NCI-H146 (cell line): ENCODE data around the gene PURB.
"Not testable (repeated sequence)": the region's sequence is repeated elsewhere in the genome, so short reads cannot be mapped to it uniquely, and the experiment has no call there.

Source experiments
- DNase-seq: peaks from one replicate; lab custom pipeline; 2025; lab: John Stamatoyannopoulos, UW

PURB gene

DNA sequence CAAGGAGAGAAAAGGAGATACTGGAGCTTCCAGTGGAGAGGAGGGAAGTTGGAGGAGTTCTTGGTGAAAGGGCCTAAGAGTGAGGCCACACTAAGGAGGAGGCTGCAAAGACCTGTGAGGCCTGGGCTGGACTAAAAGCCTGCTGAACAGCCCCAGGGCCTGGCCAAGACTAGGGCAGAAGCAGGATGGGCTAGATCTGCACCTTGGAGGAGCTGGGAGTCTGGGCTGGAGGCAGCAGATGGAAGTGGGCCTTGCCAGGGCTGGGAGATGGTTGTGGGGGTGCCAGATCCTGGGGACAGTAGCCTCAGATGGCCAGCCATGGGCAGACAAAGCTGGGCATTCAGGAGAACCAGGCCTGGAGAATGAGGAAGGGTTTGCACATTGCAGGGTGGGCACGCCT, 6.5 kb upstream of the PURB start:
- DNase-seq: no peak

- no peak for DNase-seq
These were observed 6.0 kb upstream of the PURB start for GRCh38 chr7:44891372-44891771.

GRCh38 chr7:44889086-44889781, 3.9 kb upstream of the PURB start:
- no peak for DNase-seq

DNA sequence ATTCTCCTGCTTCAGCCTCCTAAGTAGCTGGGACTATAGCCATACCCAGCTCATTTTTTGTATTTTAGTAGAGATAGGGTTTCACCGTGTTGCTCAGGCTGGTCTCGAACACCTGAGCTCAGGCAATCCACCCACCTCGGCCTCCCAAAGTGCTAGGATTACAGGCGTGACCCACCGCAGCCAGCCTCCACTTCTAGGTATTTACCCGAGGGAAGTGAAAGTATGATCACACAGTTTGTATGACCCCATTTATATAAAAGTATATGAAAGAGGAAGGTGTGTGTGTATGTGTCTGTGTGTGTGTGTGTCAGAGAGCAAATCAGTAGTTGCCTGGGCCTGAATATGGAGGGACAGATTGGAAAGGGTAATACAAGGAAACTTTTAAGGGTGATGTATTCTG, 2.0 kb upstream of the PURB start:
- no peak for DNase-seq

GRCh38 chr7:44884621-44885393, 523 bp downstream of the PURB start:
- DNase-seq: peak; percentile 66

GRCh38 chr7:44883961-44884620, 1.2 kb downstream of the PURB start:
- no peak for DNase-seq

DNA sequence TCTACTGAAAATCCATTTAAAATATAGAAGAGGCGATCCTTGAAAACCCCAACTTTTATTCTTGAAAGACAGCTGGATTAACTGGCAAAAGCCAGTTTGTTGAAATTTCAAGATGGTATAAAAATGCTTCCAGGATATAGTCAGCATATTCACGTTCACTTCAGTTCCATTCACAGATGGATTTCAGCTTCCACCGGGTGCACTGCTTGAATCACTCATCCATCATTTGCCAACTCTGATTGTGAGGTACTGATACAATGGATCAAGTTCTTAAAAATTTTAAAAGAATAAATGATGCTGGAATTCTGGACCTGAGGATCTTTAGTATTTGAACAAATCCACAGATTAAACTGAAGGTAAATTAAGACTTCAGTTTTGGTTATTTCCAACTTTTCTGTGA, 2.4 kb downstream of the PURB start:
- DNase-seq: no peak

GRCh38 chr7:44881610-44882009, 3.7 kb downstream of the PURB start:
- no peak for DNase-seq

DNA sequence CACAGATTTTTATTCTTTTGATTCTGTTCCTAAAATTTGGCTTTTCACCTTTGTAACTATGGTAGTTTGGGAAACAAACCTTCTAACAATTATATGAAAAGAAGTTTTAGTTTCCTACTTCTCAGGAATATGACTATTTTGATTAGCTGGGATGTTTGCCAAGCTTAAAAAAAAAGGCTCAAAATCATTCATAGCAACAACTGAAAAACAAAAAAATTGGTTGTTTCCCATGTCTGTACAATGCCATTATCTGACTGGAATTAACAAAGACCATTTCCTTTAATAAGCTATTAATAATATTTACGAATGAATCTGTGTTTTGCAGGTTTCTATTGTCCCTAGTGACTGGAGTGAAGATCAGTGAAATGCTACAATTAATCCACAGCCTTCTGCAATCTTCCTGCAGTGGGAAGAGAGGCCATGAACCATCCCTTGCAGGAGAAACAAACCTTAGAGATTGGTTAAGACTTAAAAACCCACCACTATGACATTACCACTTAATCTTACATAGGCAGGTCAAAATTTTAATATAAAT, 4.2 kb downstream of the PURB start:
- no peak for DNase-seq

DNA sequence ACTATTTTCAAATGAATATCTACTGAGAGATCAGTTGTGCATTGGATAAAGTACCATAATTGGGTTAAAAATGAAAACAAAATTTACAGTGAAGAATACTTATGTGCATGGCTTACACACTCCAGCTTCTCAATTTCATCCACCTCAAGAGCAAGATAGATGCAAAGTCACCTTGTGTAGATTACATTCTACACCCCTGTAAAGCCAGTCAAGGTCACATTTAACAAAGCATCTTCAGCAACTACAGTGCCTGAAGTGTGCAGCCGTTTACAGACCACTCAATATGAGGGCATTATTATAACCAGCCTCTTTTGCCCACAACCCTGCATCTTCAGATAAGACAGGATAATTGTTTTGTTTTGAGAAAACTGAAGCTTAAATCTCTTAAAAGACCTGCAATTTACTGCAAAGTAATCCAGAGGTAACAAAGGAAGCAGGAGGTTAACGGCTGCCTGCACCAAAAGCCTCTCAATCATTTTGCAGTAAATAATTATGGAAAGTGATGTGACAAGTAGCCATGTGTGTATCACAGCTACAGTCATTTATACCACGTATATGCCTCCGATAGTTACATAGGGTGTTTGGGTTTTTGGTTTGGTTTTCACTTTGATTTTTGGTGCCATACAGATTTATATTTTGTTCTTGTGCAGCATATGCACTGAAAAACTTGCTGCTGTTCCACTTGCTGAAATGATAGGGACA, 4.9 kb downstream of the PURB start:
- DNase-seq: no peak

DNA sequence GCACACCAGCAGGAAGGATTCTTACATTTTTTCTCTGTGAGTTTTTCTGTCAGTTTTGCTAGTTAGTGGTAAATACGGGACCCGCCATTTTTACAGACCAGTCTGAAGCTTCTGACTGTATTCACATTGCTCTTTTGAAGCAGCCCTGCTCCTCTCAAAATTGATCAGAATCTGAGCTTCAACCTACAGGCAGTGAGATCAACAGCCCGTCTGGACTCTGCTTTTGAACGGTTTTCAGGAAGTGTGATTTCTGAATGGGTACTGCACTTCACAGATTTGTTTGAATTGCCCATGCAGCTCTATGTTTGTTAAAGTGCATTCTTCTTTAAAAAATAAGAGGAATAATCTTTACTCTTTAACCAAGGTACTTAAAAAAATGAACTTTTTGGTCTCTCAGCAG, 8.9 kb downstream of the PURB start:
- DNase-seq: no peak

- no peak for DNase-seq
These were observed 10.1 kb downstream of the PURB start for GRCh38 chr7:44875241-44875640.

GRCh38 chr7:44872787-44873186, 12.5 kb downstream of the PURB start:
- DNase-seq: no peak

- DNase-seq: not testable (repeated sequence)
These were observed 13.4 kb downstream of the PURB start for GRCh38 chr7:44871918-44872317.

DNA sequence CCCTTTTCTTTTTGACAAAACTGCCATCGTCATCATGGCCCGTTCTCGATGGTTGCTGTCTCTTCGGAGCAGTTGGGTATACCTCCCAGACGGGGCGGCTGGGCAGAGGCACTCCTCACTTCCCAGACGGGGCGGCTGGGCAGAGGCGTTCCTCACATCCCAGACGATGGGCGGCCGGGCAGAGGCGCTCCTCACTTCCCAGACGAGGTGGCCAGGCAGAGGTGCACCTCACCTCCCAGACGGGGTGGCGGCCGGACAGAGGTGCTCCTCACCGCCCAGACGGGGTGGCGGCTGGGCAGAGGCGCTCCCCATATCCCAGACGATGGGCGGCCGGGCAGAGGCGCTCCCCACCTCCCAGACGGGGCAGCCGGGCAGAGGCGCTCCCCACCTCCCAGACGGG, 14.6 kb downstream of the PURB start:
- not testable (repeated sequence) for DNase-seq

DNA sequence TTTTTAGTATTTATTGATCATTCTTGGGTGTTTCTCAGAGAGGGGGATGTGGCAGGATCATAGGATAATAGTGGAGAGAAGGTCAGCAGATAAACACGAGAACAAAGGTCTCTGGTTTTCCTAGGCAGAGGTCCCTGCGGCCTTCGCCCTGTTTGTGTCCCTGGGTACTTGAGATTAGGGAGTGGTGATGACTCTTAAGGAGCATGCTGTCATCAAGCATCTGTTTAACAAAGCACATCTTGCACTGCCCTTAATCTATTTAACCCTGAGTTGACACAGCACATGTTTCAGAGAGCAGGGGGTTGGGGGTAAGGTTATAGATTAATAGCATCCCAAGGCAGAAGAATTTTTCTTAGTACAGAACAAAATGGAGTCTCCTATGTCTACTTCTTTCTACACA, 15.0 kb downstream of the PURB start:
- not testable (repeated sequence) for DNase-seq

DNA sequence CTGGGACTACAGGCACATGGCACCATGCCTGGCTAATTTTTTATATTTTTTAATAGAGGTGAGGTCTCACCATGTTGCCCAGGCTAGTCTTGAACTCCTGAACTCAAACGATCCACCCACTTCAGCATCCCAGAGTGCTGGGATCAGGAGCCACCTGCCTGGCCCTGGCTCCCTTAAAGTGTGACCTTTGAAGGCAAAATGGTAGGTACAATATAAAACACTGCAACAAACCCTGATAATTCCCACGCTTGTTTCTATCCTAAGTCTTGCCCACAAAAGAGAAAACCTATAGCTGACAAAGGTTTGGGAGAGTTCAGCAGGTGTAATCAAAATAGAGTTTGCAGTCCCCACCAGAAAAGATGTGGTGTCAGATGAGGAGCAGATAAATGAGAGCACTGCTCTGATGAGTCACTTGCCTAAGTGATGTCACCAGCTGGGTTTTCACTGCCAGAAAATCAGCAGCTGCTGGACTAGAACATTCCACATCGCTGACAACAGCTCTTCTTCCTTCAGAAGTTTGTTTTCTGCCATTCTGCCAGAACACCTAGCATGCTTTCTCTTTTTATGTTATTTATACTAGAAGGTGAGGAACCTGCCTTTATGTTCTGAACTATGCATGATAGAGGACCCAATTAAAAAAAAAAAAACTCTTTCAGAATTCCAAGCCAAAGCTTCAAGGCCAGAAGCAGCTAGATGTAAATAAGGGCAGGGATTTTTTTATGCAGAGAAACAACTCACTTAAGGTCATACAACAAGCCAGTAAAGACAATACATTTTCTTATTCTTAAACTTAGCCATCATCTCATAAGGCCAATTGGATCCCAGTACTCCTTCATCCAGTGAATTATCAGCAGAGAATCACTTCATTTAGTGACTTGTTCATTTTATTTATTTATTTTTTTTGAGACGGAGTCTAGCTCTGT, 18.0 kb downstream of the PURB start:
- DNase-seq: no peak

GRCh38 chr7:44861949-44862348, 23.4 kb downstream of the PURB start:
- DNase-seq: not testable (repeated sequence)

DNA sequence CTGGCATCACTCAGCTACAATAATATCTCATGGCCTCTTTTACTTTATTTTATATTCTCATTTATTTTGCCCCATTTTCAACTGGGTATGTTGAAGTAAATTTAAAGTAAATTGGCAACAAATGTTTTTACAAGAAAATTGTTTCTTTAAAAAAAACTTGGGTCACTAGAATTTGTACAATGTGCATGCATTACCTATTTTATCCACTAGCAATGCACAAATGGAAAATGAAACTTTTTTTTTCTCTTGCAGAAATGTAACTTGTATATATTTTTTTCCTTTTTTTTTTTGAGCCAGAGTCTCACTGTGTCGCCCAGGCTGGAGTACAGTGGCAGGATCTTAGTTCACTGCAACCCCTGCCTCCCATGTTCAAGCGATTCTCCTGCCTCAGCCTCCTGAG, 27.2 kb downstream of the PURB start:
- DNase-seq: no peak

- no peak for DNase-seq
These were observed 30.5 kb downstream of the PURB start for GRCh38 chr7:44854644-44855364.
